A673 (cell line): Measurements from ENCODE around the gene KRTAP10-7. TPM values are rescaled to one million over a fixed set of nuclear protein-coding genes. Genes with fewer than 3 reads are reported as not detected.

Source experiments
- BruUV-seq: library from RNA; stranded (reverse); fragments of 400-500 nt; replicated peaks from 2 replicates; lab custom pipeline; 2021; lab: Mats Ljungman, UMichigan
- CTCF ChIA-PET: fragments of 300-600 bp; sonication (Branson Sonifier 250); formaldehyde crosslinking; loops from one replicate; lab custom pipeline; 2022; ENCODE audit warnings: antibody characterized with exemption; lab: Charles Lee
- POLR2A ChIA-PET: fragments of 300-600 bp; sonication (Branson Sonifier 250); formaldehyde crosslinking; loops from one replicate; lab custom pipeline; 2022; ENCODE audit warnings: antibody characterized with exemption; ENCODE audit not compliant: low non-redundant PET; lab: Charles Lee
- DNase-seq: peaks from one replicate; pipeline ENCODE4 v3.0.0-alpha.2; 2015; ENCODE audit warnings: low spot score
- H3K27ac ChIP-seq: fragments of 200-600 bp; sonication (generic); 2 replicates; pipeline ENCODE4 v1.5.1; 2016; ENCODE audit warnings: mixed run types, low read depth, mild to moderate bottlenecking, mixed read lengths, antibody characterized with exemption, low read length; ENCODE audit not compliant: poor library complexity, severe bottlenecking
- H3K27me3 ChIP-seq: fragments of 200-600 bp; sonication (generic); replicated peaks from 2 replicates; pipeline ENCODE4 v1.6.1; 2017; ENCODE audit warnings: mixed run types, low read depth, mild to moderate bottlenecking, mixed read lengths, antibody characterized with exemption, low read length; ENCODE audit not compliant: insufficient read depth, poor library complexity
- H3K36me3 ChIP-seq: fragments of 200-600 bp; sonication (generic); 2 replicates; pipeline ENCODE4 v1.6.1; 2016; ENCODE audit warnings: mixed run types, mild to moderate bottlenecking, mixed read lengths, antibody characterized with exemption, low read length; ENCODE audit not compliant: insufficient read depth, poor library complexity, severe bottlenecking
- H3K4me1 ChIP-seq: fragments of 200-600 bp; sonication (generic); 2 replicates; pipeline ENCODE4 v1.6.1; 2017; ENCODE audit warnings: mixed run types, mild to moderate bottlenecking, mixed read lengths, antibody characterized with exemption, low read length; ENCODE audit not compliant: insufficient read depth, poor library complexity, severe bottlenecking
- H3K4me3 ChIP-seq: fragments of 200-600 bp; sonication (generic); 2 replicates; pipeline ENCODE4 v1.5.1; 2016; ENCODE audit warnings: low read depth, mixed run types, mild to moderate bottlenecking, mixed read lengths, low read length; ENCODE audit not compliant: poor library complexity, severe bottlenecking
- H3K9me3 ChIP-seq: fragments of 200-600 bp; sonication (generic); 2 replicates; pipeline ENCODE4 v1.6.1; 2016; ENCODE audit warnings: mixed run types, low read depth, mild to moderate bottlenecking, mixed read lengths, antibody characterized with exemption, low read length; ENCODE audit not compliant: poor library complexity, severe bottlenecking
- EZH2 ChIP-seq: fragments of 200-600 bp; sonication (generic); IDR thresholded peaks from 2 replicates; pipeline ENCODE4 v1.6.1; 2017; ENCODE audit warnings: borderline replicate concordance, low read depth, mild to moderate bottlenecking, mixed read lengths, antibody characterized with exemption, low read length; ENCODE audit not compliant: poor library complexity, severe bottlenecking
- intact Hi-C: fragments of 100-400 bp; cut with micrococcal nuclease; formaldehyde crosslinking; loops from one replicate; pipeline ENCODE4 v1.10.0; 2022; ENCODE audit not compliant: unreplicated experiment
- total RNA-seq: library from RNA; stranded (reverse); gene quantifications from 2 replicates; pipeline ENCODE4 v1.2.3, GENCODE V29; 2021
- TF ChIP-seq, protein P1 (sequence below): fragments of 300-800, 200-600 bp; sonication (generic); conservative IDR thresholded peaks from 2 replicates; pipeline ENCODE4 v1.5.1; 2017; ENCODE audit warnings: low read depth, mild to moderate bottlenecking, antibody characterized with exemption, low read length, moderate library complexity, mixed read lengths

Gene KRTAP10-7
- total RNA-seq, 1 experiment from 2014 or later: not detected

DNA sequence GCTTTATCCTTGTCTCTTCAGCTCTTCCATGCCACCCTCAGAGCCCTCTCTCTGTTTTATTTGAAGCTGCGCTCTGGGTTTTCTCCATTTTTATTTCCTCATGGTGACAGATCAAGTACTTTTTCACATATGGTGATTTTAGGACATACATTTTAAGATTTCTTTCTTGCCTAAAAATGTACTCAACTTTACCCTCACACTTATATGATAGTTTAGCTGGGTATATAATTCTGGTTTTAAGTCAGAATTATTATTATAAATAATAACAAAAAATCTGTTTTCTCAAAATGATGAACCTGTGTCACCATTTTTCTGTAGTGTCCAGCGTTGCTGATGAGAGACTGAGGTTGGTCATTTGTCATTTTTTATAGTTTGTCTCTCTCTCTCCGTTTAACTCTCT is 19.2 kb upstream of the KRTAP10-7 start:
- BruUV-seq: no TSS peak
- H3K27me3 ChIP-seq: no peaks in the 10 kb centered on the region
- CTCF ChIA-PET: no interaction called here
- DNase-seq: no peak
- peaks cover 13% of the 10 kb centered on the region for H3K9me3 ChIP-seq
- no peak for TF ChIP-seq EZH2
- TF ChIP-seq, protein P1, sequence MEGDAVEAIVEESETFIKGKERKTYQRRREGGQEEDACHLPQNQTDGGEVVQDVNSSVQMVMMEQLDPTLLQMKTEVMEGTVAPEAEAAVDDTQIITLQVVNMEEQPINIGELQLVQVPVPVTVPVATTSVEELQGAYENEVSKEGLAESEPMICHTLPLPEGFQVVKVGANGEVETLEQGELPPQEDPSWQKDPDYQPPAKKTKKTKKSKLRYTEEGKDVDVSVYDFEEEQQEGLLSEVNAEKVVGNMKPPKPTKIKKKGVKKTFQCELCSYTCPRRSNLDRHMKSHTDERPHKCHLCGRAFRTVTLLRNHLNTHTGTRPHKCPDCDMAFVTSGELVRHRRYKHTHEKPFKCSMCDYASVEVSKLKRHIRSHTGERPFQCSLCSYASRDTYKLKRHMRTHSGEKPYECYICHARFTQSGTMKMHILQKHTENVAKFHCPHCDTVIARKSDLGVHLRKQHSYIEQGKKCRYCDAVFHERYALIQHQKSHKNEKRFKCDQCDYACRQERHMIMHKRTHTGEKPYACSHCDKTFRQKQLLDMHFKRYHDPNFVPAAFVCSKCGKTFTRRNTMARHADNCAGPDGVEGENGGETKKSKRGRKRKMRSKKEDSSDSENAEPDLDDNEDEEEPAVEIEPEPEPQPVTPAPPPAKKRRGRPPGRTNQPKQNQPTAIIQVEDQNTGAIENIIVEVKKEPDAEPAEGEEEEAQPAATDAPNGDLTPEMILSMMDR: no peak
- no peaks in the 10 kb centered on the region for H3K36me3 ChIP-seq
- intact Hi-C loops: no loop called here
- no peak overlapping the region for H3K4me3 ChIP-seq
- POLR2A ChIA-PET: no interaction called here
- H3K4me1 ChIP-seq: no peaks in the 10 kb centered on the region
- H3K27ac ChIP-seq: no peak overlapping the region

DNA sequence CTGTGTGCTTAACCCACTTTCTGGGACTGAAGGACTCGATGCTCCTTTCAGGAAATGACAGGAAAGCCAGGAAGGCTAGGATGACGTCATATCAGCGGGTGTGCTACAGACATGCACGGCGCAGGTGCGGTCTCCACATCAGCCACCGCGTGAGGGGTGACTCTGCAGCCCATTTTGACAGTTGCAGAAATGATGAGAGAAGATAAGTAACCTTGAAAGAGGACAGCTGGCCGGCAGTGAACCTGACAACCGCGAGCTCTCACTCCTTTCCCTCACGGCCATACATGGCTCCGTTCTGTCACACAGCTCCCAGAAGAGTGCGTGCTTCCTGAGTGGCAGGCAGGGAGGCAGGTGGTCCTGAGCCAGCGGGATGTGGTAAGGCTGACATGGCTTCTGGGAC is 18.3 kb upstream of the KRTAP10-7 start:
- TF ChIP-seq EZH2: no peak
- TF ChIP-seq, protein P1: no peak
- no peaks in the 10 kb centered on the region for H3K27me3 ChIP-seq
- CTCF ChIA-PET: no interaction called here
- intact Hi-C loops: no loop called here
- no peaks in the 10 kb centered on the region for H3K36me3 ChIP-seq
- no TSS peak for BruUV-seq
- no peak overlapping the region for H3K4me3 ChIP-seq
- no peak overlapping the region for H3K27ac ChIP-seq
- DNase-seq: no peak
- peaks cover 13% of the 10 kb centered on the region for H3K9me3 ChIP-seq
- POLR2A ChIA-PET: no interaction called here
- H3K4me1 ChIP-seq: no peaks in the 10 kb centered on the region

DNA sequence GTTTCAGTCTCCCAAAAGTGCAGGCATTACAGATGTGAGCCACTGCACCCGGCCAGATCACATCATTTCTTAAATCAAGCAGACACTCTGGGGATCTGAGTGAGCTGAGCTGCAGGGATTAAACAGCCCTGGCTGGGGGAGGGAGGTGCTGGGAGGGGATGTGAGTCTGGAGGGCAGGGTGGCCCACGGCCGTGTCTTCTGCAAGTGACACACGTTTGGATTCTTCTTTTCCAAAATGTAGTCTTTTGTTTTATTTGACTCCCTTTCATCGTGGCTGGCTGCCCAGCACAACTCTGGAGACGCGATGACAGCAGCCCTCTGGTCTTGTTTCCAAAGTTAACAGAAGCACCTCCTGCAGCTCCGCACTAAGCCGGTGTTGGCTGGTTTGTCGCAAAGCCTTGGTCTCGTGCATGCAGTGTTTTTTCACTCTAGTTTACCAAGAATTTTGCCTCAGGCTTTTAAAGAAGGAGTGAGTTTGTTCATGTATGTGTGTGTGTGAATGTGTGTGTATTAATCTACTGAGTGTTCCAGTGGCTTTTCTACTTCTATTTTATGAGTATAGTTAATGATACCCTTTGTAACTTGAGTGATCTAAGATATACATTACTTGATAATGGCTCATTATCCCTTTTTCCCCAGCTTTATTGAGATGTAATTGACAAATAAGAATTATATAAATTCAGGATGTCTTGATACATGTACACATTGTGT is 17.2 kb upstream of the KRTAP10-7 start:
- Histone ChIP-seq H3K9me3 (peaks cover 13% of the 10 kb centered on the region), H3K27me3 (no peaks in the 10 kb centered on the region), H3K27ac (no peak overlapping the region), H3K36me3 (no peaks in the 10 kb centered on the region), H3K4me3 (no peak overlapping the region), H3K4me1 (no peaks in the 10 kb centered on the region)
- BruUV-seq: no TSS peak
- DNase-seq: peak; percentile 15
- CTCF ChIA-PET: no interaction called here
- POLR2A ChIA-PET: interaction anchor here (0.6 kb wide), 1 partner anchor 1160 kb away, joined by 4 read pairs; no protein-coding TSS in a partner anchor
- intact Hi-C loops: no loop called here
- TF ChIP-seq, protein P1: no peak
- no peak for TF ChIP-seq EZH2
